Measurements from ENCODE around the gene WDR82. TPM values are rescaled to one million over a fixed set of nuclear protein-coding genes. Genes with fewer than 3 reads are reported as not detected.
A peak's percentile ranks its signal among the peaks of the same experiment; 100 is the strongest.

Gene WDR82
- total and polyA plus RNA-seq, 2 of the 4 experiments (the other 2 are of a cell fraction), result 38.1 to 68.1 TPM

DNA sequence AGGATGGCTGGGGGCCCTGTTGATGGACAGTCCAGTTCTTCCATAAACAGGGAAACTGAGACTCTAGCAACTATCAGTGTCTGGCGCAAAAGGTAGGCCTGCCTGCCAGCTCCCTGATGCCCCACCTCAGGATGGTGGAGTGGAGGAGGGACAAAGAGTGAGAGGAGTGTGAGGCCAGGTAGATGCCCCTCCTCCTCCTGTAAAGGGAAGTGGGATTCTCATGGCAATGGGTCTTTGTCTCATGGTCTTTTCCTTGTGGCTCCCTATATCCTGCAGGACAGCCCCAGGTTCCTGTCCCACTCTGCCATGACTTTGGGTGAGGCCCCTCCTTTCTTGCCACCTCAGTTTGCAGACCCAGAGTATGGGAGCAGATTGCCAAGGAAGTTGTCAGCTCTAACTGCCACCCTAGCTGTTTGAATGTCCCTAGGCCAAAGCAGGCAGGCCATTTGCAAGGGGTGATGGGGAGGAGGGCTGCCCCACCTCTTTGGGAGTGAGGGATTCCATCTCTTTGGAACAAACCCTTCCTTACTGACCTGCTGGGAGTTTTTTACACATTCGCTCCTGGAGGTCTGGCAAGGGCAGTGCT lies 34.8 kb upstream of the WDR82 start:
- Histone ChIP-seq H2AFZ (replicated peaks; ENCODE audit: low read length, poor library complexity) (peak overlapping the region; percentile 19), H3K4me1 (ENCODE audit: control insufficient read depth, insufficient read depth, low read length) (peaks cover 12% of the 10 kb centered on the region), H3K18ac (ENCODE audit: low read depth, low read length) (no peak overlapping the region), H3K9ac (ENCODE audit: low read depth, low read length) (no peak overlapping the region; the same call in 1 of the 2 replicates), H2BK15ac (ENCODE audit: low read depth, low read length) (no peak overlapping the region; the same call in 2 of the 3 replicates), H3K4me2 (ENCODE audit: low read depth, low read length) (no peak overlapping the region), H2BK20ac (ENCODE audit: low read depth, low read length) (no peak overlapping the region), H3K56ac (ENCODE audit: extremely low read depth, insufficient read depth, low read length) (no peak overlapping the region), H3K27me3 (ENCODE audit: control insufficient read depth, insufficient read depth, low read length) (no peaks in the 10 kb centered on the region), H3K14ac (replicated peaks; ENCODE audit: low read depth, low read length) (peak overlapping the region; percentile 58), H4K8ac (ENCODE audit: low read depth in 2 of 2, low read length in 2 of 2) (peak overlapping the region in 1 of 2 experiments; percentile 52; a peak in 1 of 4 replicates), H3K4ac (ENCODE audit: low read depth, low read length) (peak overlapping the region; percentile 65), H2BK5ac (ENCODE audit: low read depth, low read length, poor library complexity, severe bottlenecking) (no peak overlapping the region), H2AK5ac (ENCODE audit: low read depth, low read length) (peak overlapping the region; percentile 69; the same call in 1 of the 2 replicates), H4K20me1 (ENCODE audit: insufficient read depth, low read length) (no peaks in the 10 kb centered on the region), H3K9me1 (ENCODE audit: insufficient read depth, low read length) (peaks cover 8% of the 10 kb centered on the region), H3K9me3 (ENCODE audit: control insufficient read depth, insufficient read depth, low read length) (no peaks in the 10 kb centered on the region), H3K4me3 (ENCODE audit: insufficient read depth, low read depth, low read length) (no peak overlapping the region), H4K5ac (ENCODE audit: low read depth, low read length) (peak overlapping the region; percentile 42; the same call in 1 of the 2 replicates), H3K23ac (ENCODE audit: low read depth, low read length) (no peak overlapping the region), H3K36me3 (ENCODE audit: control insufficient read depth, insufficient read depth, low read length) (peaks cover 3% of the 10 kb centered on the region; the same call in 1 of the 2 replicates), H4K91ac (ENCODE audit: insufficient read depth, low read depth, low read length) (no peak overlapping the region), H2AK9ac (replicated peaks; ENCODE audit: low read depth, low read length, poor library complexity) (no peak overlapping the region), H3K79me1 (ENCODE audit: low read depth in 1 of 2, low read length in 2 of 2) (no peaks in the 10 kb centered on the region; a peak in 1 of 4 replicates), H2BK120ac (ENCODE audit: low read depth, low read length) (no peak overlapping the region), H3K27ac (ENCODE audit: insufficient read depth, low read length) (no peak overlapping the region)
- ATAC-seq (ENCODE audit: low read depth) (no peak), DNase-seq (no peak)
- in situ Hi-C loops (cut with MboI; ENCODE audit: low sequenced_read_pairs) (no loop called here), dilution Hi-C loops (cut with HindIII; ENCODE audit: low sequenced_read_pairs, unreplicated experiment) (no loop called here), intact Hi-C loops (cut with micrococcal nuclease) (no loop called here)
- ChIA-PET CTCF (no interaction called here), POLR2A (ENCODE audit: unreplicated experiment) (no interaction called here)
- WGBS, 2 experiments (ENCODE audit: extremely low coverage in 2 of 2, insufficient read length in 1 of 2), result 100% methylated on average over 1 of the region's 2 CpGs; no CpG with 5 or more reads in 1 of the 2 experiments
- no peak for TF ChIP-seq BHLHE40 (IDR thresholded peaks at IDR 0.05; ENCODE audit: low read depth, low read length)
- no peak for TF ChIP-seq RFX5 (IDR thresholded peaks at IDR 0.05; ENCODE audit: low read depth, low read length)
- no peak for TF ChIP-seq MAFK (IDR thresholded peaks at IDR 0.05; ENCODE audit: low read depth, low read length)
- no peak for TF ChIP-seq NFE2L2 (IDR thresholded peaks at IDR 0.05; ENCODE audit: low read depth, low read length)
- no peak for TF ChIP-seq FOS (IDR thresholded peaks at IDR 0.05; ENCODE audit: low read depth, low read length)
- no peak for TF ChIP-seq RAD21 (IDR thresholded peaks at IDR 0.05; ENCODE audit: low read length)
- no TSS peak for BruUV-seq (replicated peaks)

Data from IMR-90 (cell line).